ENCODE measurements around the gene BRD3. TPM values are rescaled to one million over a fixed set of nuclear protein-coding genes. Genes with fewer than 3 reads are reported as not detected.

BRD3 gene
- polyA plus RNA-seq, 1 donor (not counting 4 experiments of a cell fraction or from before 2014, with no cell fraction given) = 3.3 TPM

DNA sequence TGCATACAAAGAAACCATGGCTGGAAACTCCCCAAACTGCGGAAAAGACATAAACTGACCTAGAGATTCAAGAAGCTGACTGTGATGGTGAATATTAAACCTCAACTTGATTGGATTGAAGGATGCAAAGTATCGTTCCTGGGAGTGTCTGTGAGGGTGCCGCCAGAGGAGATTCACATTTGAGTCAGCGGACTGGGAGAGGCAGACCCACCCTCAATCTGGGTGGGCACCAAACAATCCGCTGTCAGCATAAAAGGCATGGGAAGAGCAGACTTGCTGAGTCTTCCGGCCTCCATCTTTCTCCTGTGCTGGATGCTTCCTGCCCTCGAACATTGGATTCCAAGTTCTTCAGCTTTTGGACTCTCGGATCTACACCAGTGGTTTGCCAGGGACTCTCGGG lies 43.2 kb upstream of the BRD3 start:
- dilution Hi-C loops (cut with MboI; ENCODE audit: extremely low pct_ligation_motif_present, low sequenced_read_pairs) = no loop called here
- no peak overlapping the region for H3K27ac ChIP-seq (ENCODE audit: control insufficient read depth, insufficient read depth, low read length)
- no peak for TF ChIP-seq EZH2 (IDR thresholded peaks at IDR 0.05; ENCODE audit: low read length)
- TF ChIP-seq, protein P1, sequence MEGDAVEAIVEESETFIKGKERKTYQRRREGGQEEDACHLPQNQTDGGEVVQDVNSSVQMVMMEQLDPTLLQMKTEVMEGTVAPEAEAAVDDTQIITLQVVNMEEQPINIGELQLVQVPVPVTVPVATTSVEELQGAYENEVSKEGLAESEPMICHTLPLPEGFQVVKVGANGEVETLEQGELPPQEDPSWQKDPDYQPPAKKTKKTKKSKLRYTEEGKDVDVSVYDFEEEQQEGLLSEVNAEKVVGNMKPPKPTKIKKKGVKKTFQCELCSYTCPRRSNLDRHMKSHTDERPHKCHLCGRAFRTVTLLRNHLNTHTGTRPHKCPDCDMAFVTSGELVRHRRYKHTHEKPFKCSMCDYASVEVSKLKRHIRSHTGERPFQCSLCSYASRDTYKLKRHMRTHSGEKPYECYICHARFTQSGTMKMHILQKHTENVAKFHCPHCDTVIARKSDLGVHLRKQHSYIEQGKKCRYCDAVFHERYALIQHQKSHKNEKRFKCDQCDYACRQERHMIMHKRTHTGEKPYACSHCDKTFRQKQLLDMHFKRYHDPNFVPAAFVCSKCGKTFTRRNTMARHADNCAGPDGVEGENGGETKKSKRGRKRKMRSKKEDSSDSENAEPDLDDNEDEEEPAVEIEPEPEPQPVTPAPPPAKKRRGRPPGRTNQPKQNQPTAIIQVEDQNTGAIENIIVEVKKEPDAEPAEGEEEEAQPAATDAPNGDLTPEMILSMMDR (optimal IDR thresholded peaks at IDR 0.05 in 1 of 3, IDR thresholded peaks at IDR 0.05 in 1 of 3, conservative IDR thresholded peaks at IDR 0.05 in 1 of 3; ENCODE audit: extremely low read depth in 1 of 3, insufficient read depth in 2 of 3, low read length in 3 of 3) = no peak

DNA sequence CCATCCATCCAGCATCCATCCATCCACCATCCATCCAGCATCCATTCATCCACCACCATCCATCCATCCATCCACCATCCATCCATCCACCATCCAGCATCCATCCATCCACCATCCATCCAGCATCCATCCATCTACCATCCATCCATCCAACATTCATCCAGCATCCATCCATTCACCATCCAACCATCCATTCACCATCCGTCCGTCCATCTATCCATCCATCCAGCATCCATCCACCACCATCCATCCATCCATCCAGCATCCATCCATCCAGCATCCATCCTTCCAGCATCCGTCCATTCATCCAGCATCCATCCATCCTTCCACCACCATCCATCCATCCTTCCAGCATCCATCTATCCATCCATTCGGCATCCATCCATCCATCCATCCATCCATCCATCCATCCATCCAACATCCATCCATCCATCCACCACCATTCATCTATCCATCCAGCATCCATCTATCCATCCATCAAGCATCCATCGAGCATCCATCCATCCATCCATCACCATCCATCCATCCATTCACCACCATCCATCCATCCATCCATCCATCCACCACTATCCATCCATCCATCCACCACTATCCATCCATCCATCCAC lies 35.7 kb upstream of the BRD3 start:
- no peaks in the 10 kb centered on the region for H3K36me3 ChIP-seq (ENCODE audit: control insufficient read depth in 2 of 2, extremely low read depth in 1 of 2, insufficient read depth in 2 of 2, low read length in 2 of 2)
- no peaks in the 10 kb centered on the region for H3K79me2 ChIP-seq (ENCODE audit: control insufficient read depth, insufficient read depth, low read length)
- no peak overlapping the region for H3K9ac ChIP-seq (ENCODE audit: control insufficient read depth, extremely low read depth, insufficient read depth, low read length)
- H3K27me3 ChIP-seq (ENCODE audit: control insufficient read depth, extremely low read depth, insufficient read depth, low read length) = peaks cover 3% of the 10 kb centered on the region
- DNase-seq (ENCODE audit: low read depth, low spot score) = no peak
- no peaks in the 10 kb centered on the region for H3K4me1 ChIP-seq (ENCODE audit: control insufficient read depth, extremely low read depth, insufficient read depth, low read length)
- no peak for FAIRE-seq
- H3K9me3 ChIP-seq (ENCODE audit: control insufficient read depth, low read depth, low read length) = no peaks in the 10 kb centered on the region
- H3K4me3 ChIP-seq (ENCODE audit: control insufficient read depth in 2 of 3, extremely low read depth in 1 of 3, insufficient read depth in 2 of 3, low read depth in 1 of 3, low read length in 3 of 3) = no peak overlapping the region
- no peak overlapping the region for H3K27ac ChIP-seq (ENCODE audit: control insufficient read depth, insufficient read depth, low read length)
- no peaks in the 10 kb centered on the region for H4K20me1 ChIP-seq (ENCODE audit: control insufficient read depth, extremely low read depth, insufficient read depth, low read length)
- no peaks in the 10 kb centered on the region for H3K9me1 ChIP-seq (ENCODE audit: control insufficient read depth, extremely low read depth, insufficient read depth, low read length)
- no peak overlapping the region for H2AFZ ChIP-seq (ENCODE audit: control insufficient read depth, low read length)
- no peak for TF ChIP-seq EZH2 (IDR thresholded peaks at IDR 0.05; ENCODE audit: low read length)
- TF ChIP-seq, protein P1 (optimal IDR thresholded peaks at IDR 0.05 in 1 of 3, IDR thresholded peaks at IDR 0.05 in 1 of 3, conservative IDR thresholded peaks at IDR 0.05 in 1 of 3; ENCODE audit: extremely low read depth in 1 of 3, insufficient read depth in 2 of 3, low read length in 3 of 3) = no peak
- dilution Hi-C loops (cut with MboI; ENCODE audit: extremely low pct_ligation_motif_present, low sequenced_read_pairs) = no loop called here
- no peak overlapping the region for H3K4me2 ChIP-seq (ENCODE audit: control insufficient read depth, extremely low read depth, insufficient read depth, low read depth, low read length)

More for the DNA sequence above, 43.2 kb upstream of the BRD3 start:
- Histone ChIP-seq H3K9me3 (ENCODE audit: control insufficient read depth, low read depth, low read length) (no peaks in the 10 kb centered on the region), H3K4me3 (ENCODE audit: control insufficient read depth in 2 of 3, extremely low read depth in 1 of 3, insufficient read depth in 2 of 3, low read depth in 1 of 3, low read length in 3 of 3) (no peak overlapping the region), H3K36me3 (ENCODE audit: control insufficient read depth in 2 of 2, extremely low read depth in 1 of 2, insufficient read depth in 2 of 2, low read length in 2 of 2) (no peaks in the 10 kb centered on the region), H3K4me1 (ENCODE audit: control insufficient read depth, extremely low read depth, insufficient read depth, low read length) (no peaks in the 10 kb centered on the region), H3K4me2 (ENCODE audit: control insufficient read depth, extremely low read depth, insufficient read depth, low read depth, low read length) (no peak overlapping the region), H3K79me2 (ENCODE audit: control insufficient read depth, insufficient read depth, low read length) (no peaks in the 10 kb centered on the region), H3K27me3 (ENCODE audit: control insufficient read depth, extremely low read depth, insufficient read depth, low read length) (no peaks in the 10 kb centered on the region), H4K20me1 (ENCODE audit: control insufficient read depth, extremely low read depth, insufficient read depth, low read length) (no peaks in the 10 kb centered on the region), H2AFZ (ENCODE audit: control insufficient read depth, low read length) (no peak overlapping the region), H3K9ac (ENCODE audit: control insufficient read depth, extremely low read depth, insufficient read depth, low read length) (no peak overlapping the region), H3K9me1 (ENCODE audit: control insufficient read depth, extremely low read depth, insufficient read depth, low read length) (no peaks in the 10 kb centered on the region)
- no peak for FAIRE-seq
- no peak for DNase-seq (ENCODE audit: low read depth, low spot score)
